NCI-H1694 treated with DMSO at 0.1 percent for 48 hours (cell line): Measurements from ENCODE around the gene MICAL2.

Experiments
- DNase-seq: peaks from one replicate; lab custom pipeline; 2025; lab: John Stamatoyannopoulos, UW

Gene MICAL2

DNA sequence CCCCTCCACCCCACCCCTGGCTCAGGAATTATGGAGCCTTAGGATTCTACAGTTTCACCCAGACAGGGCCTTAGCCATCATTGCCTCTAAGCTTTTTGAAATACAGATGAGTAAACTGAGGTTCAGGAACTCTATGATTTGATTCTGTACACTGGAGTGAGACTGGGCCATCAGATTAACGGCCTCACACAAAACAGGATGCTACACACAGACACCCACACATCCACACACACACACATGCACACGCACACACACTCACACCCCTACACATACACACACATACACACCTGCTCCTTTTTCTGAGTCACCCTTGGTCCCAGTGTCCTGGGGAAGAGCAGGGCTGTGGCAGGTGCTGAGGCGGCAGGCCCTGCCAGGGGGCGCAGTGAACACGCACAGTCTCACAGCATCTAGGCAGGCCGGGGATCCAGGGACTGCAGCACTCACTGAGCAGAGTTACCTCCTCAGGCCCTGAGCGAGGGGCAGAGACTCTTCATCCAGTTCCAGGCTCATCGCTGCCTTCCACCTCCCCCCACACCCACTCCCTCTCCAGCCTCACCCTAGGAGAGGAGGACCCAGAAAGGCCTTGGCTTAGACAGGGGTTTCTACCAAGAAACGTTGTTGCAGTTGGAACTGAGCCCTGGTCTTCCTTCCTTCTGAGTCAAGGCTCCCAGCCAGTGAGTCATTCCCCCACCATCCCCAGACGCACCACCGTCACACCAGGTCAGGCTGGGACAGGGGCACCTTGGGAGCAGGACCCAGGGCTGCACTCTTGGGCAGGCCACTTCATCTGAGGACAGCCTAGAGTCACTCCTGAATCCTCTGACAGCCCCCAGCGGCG lies 177.2 kb downstream of the MICAL2 start:
- peak; percentile 69 for DNase-seq

DNA sequence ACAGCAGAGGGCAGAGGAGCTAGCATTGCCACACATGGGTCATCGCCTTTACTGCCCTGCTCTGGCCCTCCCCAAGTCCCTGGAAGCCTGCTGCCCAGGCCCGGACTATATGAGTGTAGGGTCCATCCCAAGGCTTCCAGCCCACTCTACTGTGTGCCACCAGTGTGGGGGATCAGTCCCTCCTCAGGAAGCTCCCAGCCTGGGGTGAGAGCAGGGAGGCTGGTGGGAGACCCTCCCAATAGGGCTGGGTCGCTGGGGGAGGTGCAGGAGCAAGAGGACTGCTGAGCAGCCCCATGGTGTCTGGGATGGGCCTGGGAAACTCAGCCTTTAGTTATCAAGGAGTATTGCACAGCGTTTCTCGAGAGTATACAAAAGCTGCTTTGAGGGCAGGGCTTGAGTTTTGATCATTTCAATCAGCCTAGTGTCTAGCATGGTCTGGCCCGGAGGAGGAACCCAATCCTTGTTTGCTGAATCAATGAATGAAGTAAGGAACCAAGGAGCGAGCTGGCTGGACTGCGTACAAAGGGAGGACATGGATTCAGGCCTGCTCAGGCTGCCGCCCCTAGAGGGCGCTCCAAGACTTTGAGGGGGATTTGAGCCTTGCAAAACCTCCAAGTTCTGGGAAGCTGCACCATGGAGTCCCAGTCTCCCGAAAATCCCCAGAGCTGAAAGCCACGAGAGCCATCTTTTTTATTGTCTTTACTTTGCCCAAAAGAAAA lies 178.0 kb downstream of the MICAL2 start:
- DNase-seq = peak; percentile 89

DNA sequence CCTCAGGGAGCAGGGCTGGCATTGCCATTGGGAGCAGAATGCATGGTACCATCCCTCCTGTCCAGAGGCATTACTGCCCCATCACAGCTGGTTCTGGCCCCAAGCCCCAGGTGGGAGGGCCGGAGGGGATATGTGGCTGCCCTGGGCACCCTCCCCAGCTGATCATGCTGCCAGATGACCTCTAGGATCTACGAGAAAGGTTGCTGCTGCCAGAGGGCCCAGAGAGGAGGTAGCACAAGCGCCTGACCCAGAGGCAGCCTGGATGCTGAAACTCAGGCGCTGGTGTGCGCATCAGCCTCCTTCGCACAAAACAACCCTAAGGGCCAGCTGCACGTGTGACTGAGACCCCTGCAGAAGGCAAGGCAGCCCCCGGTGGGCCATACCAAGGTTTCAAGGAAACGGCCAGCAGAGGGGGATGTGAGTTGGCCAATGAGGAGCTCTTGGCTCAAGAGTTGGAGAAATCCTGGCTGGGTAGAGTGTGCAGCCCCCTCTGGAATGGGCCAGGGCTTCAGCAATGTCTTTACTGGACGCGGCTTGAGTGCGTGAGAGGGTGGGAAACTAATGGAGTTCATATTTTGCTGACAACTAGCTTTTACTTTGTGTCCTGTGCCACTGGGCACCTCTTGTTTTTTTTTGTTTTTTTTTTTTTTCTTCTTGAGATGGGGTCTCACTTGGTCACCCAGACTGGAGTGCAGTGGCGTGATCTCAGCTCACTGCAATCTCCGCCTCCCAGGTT lies 178.7 kb downstream of the MICAL2 start:
- DNase-seq = no peak

DNA sequence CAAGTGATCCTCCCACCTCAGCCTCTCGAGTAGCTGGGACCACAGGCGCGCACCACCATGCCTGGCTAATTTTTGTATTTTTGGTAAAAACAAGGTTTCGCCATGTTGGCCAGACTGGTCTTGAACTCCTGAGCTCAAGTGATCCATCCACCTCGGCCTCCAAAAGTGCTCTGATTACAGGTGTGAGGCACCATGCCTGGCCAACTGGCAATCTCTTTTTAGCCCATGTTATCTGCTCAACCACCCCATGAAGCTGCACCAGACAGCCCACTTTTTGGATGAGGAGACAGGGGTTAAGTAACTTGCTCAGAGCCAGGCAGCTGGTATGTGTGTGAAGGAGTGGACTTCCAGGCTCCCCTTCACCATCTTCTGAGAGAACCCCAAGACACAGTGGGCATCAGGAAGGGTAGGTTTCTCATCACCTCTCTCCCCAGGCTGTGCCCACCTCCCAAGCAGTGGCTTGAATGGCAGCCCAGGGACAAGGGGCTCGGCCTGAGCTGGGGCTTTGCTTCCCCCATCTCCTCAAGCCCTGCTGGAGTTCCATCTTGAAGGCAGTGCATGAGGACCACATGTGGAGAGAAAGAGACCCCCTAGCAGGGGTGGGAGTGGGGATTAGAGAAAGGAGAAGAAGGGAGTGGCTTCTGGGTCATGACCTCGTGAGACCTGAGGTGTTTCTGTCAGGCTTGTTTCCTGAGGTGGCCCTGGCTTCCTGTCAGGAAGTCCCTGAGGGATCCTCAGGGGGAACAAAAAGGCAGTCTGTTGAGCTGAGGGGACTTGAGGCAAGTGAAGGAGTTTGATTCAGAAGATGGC lies 179.5 kb downstream of the MICAL2 start:
- DNase-seq = no peak

DNA sequence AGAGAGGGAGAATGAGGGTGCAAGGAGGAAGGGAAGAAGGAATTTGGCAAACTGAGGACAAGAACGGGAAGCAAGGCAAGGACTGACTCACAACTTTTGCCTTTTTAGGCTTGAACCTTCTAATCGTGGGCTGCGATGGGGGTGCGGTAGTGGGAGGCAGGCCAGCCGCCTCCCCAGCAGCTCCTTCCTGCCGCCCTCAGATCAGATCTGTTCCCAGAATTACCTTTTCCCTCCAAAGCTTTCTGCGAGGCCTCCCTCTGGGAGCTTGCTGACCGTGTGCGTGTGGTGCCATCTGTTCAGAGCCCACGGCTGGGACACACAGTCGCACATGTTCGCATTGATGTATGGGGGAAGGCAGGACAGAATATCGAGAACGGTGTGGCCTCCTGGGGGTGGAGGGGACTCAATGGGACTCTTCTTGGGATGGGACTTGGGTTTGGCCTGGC lies 180.1 kb downstream of the MICAL2 start:
- no peak for DNase-seq

DNA sequence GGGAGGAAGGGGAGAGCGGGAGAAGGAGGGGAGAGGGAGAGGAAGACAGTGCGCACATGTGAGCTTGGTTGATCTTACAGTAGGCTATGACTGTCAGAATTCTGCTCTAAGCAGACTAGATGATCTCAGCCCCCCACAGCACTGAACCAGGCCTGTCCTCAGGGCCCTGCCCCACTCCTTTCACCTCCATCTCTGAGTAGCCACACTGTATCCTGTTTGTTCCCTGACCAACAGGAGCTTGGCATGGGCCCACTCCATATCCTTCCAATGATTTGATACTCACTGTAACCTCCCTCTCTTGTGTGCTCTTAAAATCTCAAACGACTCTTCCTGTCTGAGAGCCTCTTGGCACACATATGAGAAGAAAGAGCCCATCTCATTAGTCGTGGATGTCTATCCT lies 180.9 kb downstream of the MICAL2 start:
- no peak for DNase-seq

DNA sequence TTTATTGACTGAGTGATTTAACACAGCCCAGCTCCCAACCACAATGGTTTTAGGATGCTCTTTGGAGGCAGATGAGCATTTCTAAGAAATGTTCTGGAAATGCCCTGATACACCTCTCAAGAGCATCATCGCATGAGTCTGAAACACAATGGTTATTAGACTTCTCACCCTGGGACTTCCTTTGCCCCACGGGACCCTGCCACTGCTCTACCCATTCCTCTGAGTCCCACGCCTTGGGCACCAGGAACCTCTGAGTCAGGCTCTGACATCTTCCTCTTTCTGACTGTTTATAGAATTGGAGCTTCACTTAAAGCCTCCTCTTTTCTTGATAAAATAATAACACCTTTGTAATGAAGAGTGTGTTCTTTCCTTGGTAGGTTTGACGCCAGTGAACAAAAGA lies 181.4 kb downstream of the MICAL2 start:
- no peak for DNase-seq

DNA sequence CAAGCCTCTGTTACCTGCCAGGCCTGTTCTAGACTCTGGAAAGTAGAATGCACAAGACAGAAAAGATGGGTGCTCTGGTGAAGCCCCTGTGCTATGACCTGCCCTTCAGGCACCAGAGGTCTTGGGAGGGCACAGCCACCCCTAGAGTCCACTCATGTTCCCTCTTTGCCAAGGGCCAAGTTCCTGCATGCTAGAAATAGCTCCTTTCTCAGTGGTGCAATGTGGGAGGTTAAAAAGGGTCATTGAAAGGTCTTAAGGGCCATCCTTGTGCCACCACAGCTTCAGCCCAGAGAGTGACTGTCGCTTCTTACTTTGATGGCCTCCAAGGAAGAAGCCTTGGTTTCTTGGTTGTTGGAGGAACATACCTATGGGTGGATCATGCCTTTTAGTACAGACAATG lies 182.4 kb downstream of the MICAL2 start:
- no peak for DNase-seq

DNA sequence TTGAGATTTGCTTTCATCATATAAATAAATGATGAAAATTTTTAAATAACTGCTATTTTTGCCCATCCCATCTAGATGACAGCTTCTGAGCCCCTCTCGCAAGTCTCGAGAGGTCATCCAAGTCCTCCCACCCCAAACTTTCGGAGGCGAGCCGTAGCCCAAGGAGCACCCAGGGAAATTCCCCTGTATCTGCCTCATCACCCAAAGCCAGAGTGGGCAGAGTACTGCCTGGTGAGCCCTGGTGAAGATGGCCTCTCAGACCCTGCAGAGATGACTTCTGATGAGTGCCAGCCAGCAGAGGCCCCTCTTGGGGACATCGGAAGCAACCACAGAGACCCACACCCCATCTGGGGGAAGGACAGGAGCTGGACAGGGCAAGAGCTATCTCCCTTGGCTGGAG lies 183.1 kb downstream of the MICAL2 start:
- no peak for DNase-seq

DNA sequence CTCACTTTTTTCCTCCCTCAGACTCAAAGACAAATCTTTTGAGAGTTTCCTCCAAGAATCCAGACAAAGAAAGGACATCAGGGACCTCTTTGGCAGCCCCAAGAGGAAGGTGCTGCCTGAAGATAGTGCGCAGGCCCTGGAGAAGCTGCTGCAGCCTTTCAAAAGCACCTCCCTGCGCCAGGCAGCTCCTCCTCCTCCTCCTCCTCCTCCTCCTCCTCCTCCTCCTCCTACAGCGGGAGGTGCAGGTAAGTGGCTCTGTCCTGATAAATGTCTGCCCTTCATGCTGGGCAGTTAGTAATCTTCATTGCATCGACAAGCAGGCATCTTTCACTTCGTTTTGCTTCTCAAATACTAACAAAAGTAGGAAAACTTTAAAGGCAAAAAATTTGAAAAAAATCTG lies 184.2 kb downstream of the MICAL2 start:
- no peak for DNase-seq

DNA sequence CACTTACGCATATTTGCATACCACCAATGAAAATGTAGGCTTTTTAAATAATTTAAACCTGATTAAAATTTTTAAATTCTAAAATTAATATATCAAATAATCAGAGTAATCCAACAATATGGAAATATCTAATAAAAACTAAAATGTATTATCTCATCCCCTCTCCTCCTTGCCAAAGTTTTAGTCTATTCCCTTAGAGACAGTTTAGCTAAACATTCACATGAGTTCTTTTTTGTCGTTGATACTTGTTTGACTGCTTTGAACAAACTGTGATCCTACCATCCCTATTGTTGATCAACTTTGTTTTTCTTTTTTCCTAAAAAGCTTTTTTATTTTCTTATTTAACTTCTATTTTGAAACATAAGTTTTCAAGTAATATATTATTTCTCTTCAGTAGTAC lies 185.6 kb downstream of the MICAL2 start:
- no peak for DNase-seq

DNA sequence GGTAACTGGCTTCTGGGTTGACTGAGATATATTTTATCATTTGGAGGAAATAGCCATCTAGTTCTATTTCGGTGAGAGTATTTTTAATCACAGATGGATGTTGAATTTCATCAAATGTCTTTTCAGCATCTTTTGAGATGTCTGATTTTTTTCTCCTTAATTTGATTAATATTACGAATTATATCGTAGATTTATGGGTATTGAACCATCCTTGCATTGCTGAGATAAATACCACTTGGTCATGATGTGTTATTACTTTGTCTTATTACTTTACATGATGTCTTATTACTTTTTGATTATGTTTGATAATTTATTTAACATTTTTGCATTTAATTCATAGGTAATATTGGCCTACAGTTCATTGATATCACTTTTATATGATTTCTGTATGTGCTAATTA lies 188.2 kb downstream of the MICAL2 start:
- no peak for DNase-seq

DNA sequence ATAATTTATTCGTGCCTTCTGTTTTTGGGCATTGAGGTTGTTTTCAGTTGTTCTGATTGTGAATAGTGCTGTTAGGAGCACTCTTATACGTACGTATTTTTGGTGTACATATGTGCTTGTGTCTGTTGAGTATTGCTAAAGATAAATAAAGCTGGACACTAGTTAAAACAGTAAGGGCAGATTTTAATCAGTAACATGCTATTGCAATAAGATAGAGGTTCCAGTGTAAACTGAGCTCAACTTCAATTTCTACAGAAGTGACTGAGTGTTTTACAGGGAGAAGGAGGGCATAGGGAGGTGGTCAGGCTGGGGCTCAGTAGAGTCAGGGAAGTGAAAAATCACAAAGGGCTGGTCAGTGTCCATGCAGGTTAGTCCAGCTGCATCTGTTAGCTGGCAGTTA lies 191.0 kb downstream of the MICAL2 start:
- DNase-seq = no peak

DNA sequence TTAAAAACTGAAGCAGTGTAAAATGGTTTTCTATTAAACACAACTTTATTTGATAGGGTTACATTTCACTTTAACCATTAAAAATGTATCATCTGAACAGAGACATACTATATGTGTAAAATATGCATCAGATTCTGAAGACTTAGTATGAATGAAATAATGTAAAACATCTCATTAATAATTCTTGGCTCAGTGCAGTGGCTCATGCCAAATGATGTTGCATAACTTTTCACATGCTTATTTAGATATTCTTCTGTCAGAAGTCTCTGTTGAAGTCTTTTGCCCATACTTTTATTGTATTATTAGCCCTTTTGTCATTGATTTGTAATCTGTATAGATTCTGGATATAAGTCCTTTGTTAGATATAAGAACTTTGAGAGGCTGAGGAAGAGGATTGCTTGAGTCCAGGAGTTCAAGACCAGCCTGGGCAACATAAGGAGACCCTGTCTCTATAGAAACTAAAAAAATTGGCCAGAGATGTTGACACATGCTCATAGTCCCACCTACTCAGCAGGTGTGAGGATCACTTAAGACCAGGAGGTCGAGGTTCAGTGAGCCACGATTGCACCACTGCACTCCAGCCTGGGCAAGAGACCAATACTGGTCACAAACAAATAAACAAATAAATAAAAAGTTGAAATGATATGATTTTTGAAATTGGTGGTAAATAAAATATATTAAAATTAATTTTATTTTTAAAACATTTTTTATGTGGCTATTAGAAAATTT lies 193.2 kb downstream of the MICAL2 start:
- no peak for DNase-seq

DNA sequence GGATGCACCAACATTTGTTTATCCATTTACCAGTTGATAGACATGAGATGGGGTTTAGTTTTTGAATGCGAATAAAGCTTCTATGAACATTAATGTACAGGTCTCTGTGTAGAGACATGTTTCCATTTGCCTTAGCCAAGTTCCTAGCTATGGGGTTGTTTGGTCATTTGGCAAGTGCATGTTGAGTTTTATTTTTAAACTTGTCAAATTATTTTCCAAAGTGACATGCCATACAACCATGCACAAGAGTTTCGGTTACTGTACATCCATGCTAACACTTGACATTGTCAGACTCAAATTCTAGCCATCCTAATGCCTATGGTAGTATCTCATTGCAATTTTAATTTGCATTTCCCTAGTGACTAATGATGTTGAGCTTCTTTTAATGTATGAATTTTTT lies 196.4 kb downstream of the MICAL2 start:
- no peak for DNase-seq

DNA sequence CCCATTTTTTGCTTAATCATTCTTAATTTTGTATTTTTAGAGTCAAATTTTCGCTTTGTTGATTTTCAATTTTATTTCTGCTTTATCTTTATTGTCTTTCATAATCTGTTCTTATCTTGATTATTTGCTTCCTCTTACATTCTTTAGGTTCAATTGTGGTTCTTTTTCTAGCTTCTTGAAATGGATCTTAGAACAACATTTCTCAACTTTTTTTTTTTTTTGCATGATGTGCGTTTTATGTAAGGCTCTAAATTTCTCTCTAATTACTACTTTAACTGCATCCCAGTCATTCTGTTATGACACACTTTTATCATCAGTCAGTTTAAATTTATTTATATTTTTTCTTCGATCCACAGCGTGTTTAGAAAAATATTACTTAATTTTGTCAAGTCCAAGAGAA lies 201.7 kb downstream of the MICAL2 start:
- no peak for DNase-seq
